A549 (cell line): Measurements from ENCODE around the gene FLYWCH1. TPM values are rescaled to one million over a fixed set of nuclear protein-coding genes. Genes with fewer than 3 reads are reported as not detected.

Experiments
- ATAC-seq, 2 experiments: fragments of 200-7000 bp in 1 of 2; fragments of >200 bp in 1 of 2; cut with Nextera tagmentation in 1 of 2; cut with Tn5 transposase in 1 of 2; 3 replicates each; pipeline versions ENCODE4 v1.8.0 to v1.9.1; 2018 to 2020; ENCODE audit warnings: mild to moderate bottlenecking in 1 of 2, moderate library complexity in 1 of 2
- CTCF ChIA-PET: fragments of 300-600 bp; sonication (Branson Sonifier 250); formaldehyde crosslinking; extraction: SDS; loops from one replicate; lab custom pipeline; 2021; ENCODE audit warnings: antibody characterized with exemption, inconsistent platforms; lab: Yijun Ruan, JAX
- POLR2A ChIA-PET: fragments of 350-600 bp; formaldehyde crosslinking; extraction: SDS; loops from one replicate; lab custom pipeline; 2021; ENCODE audit warnings: antibody characterized with exemption, inconsistent platforms; lab: Yijun Ruan, JAX
- DNase-seq, 2 experiments: peaks; one replicate each; pipeline versions ENCODE4 v3.0.0 to v3.0.0-alpha.2; 2011 to 2016; ENCODE audit warnings: low read depth in 1 of 2, low spot score in 1 of 2
- FAIRE-seq: peaks from 2 replicates; lab custom pipeline; 2011; peaks lifted over from hg19 to GRCh38; lab: Jason Lieb, UNC
- H3K27ac ChIP-seq, 2 experiments: fragments of >200 bp; sonication (Bioruptor Twin); formaldehyde crosslinking; 3 replicates each; pipeline ENCODE4 v1.5.1; 2016 to 2017
- H3K4me1 ChIP-seq: fragments of >200 bp; sonication (Bioruptor Twin); formaldehyde crosslinking; 3 replicates; pipeline ENCODE4 v1.6.1; 2016
- H3K4me2 ChIP-seq: fragments of >200 bp; sonication (Bioruptor Twin); formaldehyde crosslinking; 3 replicates; pipeline ENCODE4 v1.6.1; 2016
- H3K4me3 ChIP-seq: fragments of >200 bp; sonication (Bioruptor Twin); formaldehyde crosslinking; 3 replicates; pipeline ENCODE4 v1.5.1; 2016
- H3K9me3 ChIP-seq: fragments of >200 bp; sonication (Bioruptor Twin); formaldehyde crosslinking; 3 replicates; pipeline ENCODE4 v1.6.1; 2016
- BHLHE40 ChIP-seq: IDR thresholded peaks from 2 replicates; pipeline ENCODE4 v1.6.1; 2012; ENCODE audit warnings: low read depth, low read length, inconsistent platforms
- CBX8 ChIP-seq: fragments of 200-600 bp; sonication (generic); IDR thresholded peaks from 2 replicates; pipeline ENCODE4 v1.6.1; 2016
- CHD2 ChIP-seq: fragments of 150-350 bp; IDR thresholded peaks from 2 replicates; pipeline ENCODE4 v1.6.1; 2014; ENCODE audit warnings: low read length; ENCODE audit not compliant: partially characterized antibody
- E2F6 ChIP-seq: IDR thresholded peaks from 2 replicates; pipeline ENCODE4 v1.6.1; 2012; ENCODE audit warnings: low read depth, borderline replicate concordance
- EHF ChIP-seq: fragments of 250-450 bp; sonication (Bioruptor Pico); IDR thresholded peaks from 2 replicates; pipeline ENCODE4 v1.5.0; 2020; ENCODE audit warnings: mild to moderate bottlenecking
- EP300 ChIP-seq, 2 experiments: fragments of >200 bp; sonication (Bioruptor Twin); formaldehyde crosslinking; IDR thresholded peaks; 2 replicates in 1 of 2; 3 replicates in 1 of 2; pipeline ENCODE4 v1.6.1; 2016 to 2017
- FOSB ChIP-seq: fragments of 250-450 bp; sonication (Bioruptor Pico); IDR thresholded peaks from 2 replicates; pipeline ENCODE4 v1.5.0; 2020; ENCODE audit warnings: mild to moderate bottlenecking, moderate library complexity
- FOSL2 ChIP-seq, 2 experiments: fragments of 450-650 bp in 1 of 2; fragments of >200 bp in 1 of 2; sonication (Bioruptor Twin) in 1 of 2; formaldehyde crosslinking; IDR thresholded peaks; 2 replicates each; pipeline versions ENCODE4 v1.5.0 to v1.6.1; 2016 to 2020; ENCODE audit warnings: mild to moderate bottlenecking in 1 of 2, moderate library complexity in 1 of 2
- FOXS1 ChIP-seq: fragments of 250-450 bp; sonication (Bioruptor Pico); IDR thresholded peaks from 2 replicates; pipeline ENCODE4 v1.5.0; 2020; ENCODE audit warnings: mild to moderate bottlenecking, moderate library complexity
- HES2 ChIP-seq: fragments of >200 bp; sonication (Bioruptor Twin); formaldehyde crosslinking; IDR thresholded peaks from 2 replicates; pipeline ENCODE4 v1.6.1; 2016
- HEYL ChIP-seq: fragments of 250-450 bp; sonication (Bioruptor Pico); IDR thresholded peaks from 2 replicates; pipeline ENCODE4 v1.8.0; 2021; ENCODE audit warnings: mild to moderate bottlenecking, moderate library complexity
- HMGXB4 ChIP-seq: fragments of 250-450 bp; sonication (Bioruptor Pico); IDR thresholded peaks from 2 replicates; pipeline ENCODE4 v1.5.0; 2021; ENCODE audit warnings: mild to moderate bottlenecking, moderate library complexity, borderline replicate concordance
- HOXB13 ChIP-seq: fragments of 250-450 bp; sonication (Bioruptor Pico); IDR thresholded peaks from 2 replicates; pipeline ENCODE4 v1.5.0; 2020; ENCODE audit warnings: low read depth, mild to moderate bottlenecking, moderate library complexity
- HOXB5 ChIP-seq: fragments of 250-450 bp; sonication (Bioruptor Pico); IDR thresholded peaks from 2 replicates; pipeline ENCODE4 v1.5.0; 2020; ENCODE audit warnings: mild to moderate bottlenecking, moderate library complexity
- JUN ChIP-seq, 2 experiments: fragments of >200 bp; sonication (Bioruptor Twin); formaldehyde crosslinking; IDR thresholded peaks; 2 replicates in 1 of 2; 3 replicates in 1 of 2; pipeline ENCODE4 v1.6.1; 2016 to 2017
- JUNB ChIP-seq: fragments of >200 bp; sonication (Bioruptor Twin); formaldehyde crosslinking; IDR thresholded peaks from 2 replicates; pipeline ENCODE4 v1.6.1; 2016
- KDM5A ChIP-seq: fragments of 200-600 bp; sonication (generic); IDR thresholded peaks from 2 replicates; pipeline ENCODE4 v1.6.1; 2016; ENCODE audit warnings: antibody characterized with exemption, mild to moderate bottlenecking
- MAFK ChIP-seq: fragments of 450-650 bp; IDR thresholded peaks from 2 replicates; pipeline ENCODE4 v1.6.1; 2014; ENCODE audit not compliant: partially characterized antibody
- NFE2L2 ChIP-seq: fragments of 150-350 bp; conservative IDR thresholded peaks from 2 replicates; pipeline ENCODE4 v1.6.1; 2014; ENCODE audit warnings: low read length
- NR3C1 ChIP-seq: fragments of >200 bp; sonication (Bioruptor Twin); formaldehyde crosslinking; IDR thresholded peaks from 3 replicates; pipeline ENCODE4 v1.6.1; 2017
- PBX3 ChIP-seq: IDR thresholded peaks from 2 replicates; pipeline ENCODE4 v1.6.1; 2012
- POLR2A ChIP-seq: IDR thresholded peaks from 2 replicates; pipeline ENCODE4 v1.6.1; 2012; ENCODE audit warnings: mild to moderate bottlenecking, low read length
- RAD21 ChIP-seq, 2 experiments: fragments of >200 bp in 1 of 2; sonication (Bioruptor Twin) in 1 of 2; formaldehyde crosslinking in 1 of 2; IDR thresholded peaks in 1 of 2; conservative IDR thresholded peaks in 1 of 2; 2 replicates in 1 of 2; 3 replicates in 1 of 2; pipeline ENCODE4 v1.6.1; 2012 to 2018; ENCODE audit warnings: inconsistent platforms in 1 of 2
- RCOR1 ChIP-seq: fragments of 150-350 bp; IDR thresholded peaks from 2 replicates; pipeline ENCODE4 v1.6.1; 2014; ENCODE audit warnings: antibody characterized with exemption, low read length, low read depth
- RFX5 ChIP-seq: fragments of 450-650 bp; IDR thresholded peaks from 2 replicates; pipeline ENCODE4 v1.7.1; 2014; ENCODE audit warnings: antibody characterized with exemption, mild to moderate bottlenecking, moderate library complexity
- RNF2 ChIP-seq: fragments of 200-600 bp; sonication (generic); IDR thresholded peaks from 2 replicates; pipeline ENCODE4 v1.6.1; 2016; ENCODE audit warnings: low read depth, mild to moderate bottlenecking, antibody characterized with exemption, moderate library complexity, borderline replicate concordance
- TP53 ChIP-seq: fragments of 250-450 bp; sonication (Bioruptor Pico); IDR thresholded peaks from 2 replicates; pipeline ENCODE4 v1.5.0; 2021; ENCODE audit warnings: mild to moderate bottlenecking, moderate library complexity
- ZNF302 ChIP-seq: fragments of 250-450 bp; sonication (Bioruptor Pico); IDR thresholded peaks from 2 replicates; pipeline ENCODE4 v1.9.0; 2021; ENCODE audit warnings: inconsistent platforms, mild to moderate bottlenecking, moderate library complexity
- ZSCAN20 ChIP-seq: fragments of 250-450 bp; sonication (Bioruptor Pico); IDR thresholded peaks from 2 replicates; pipeline ENCODE4 v1.8.0; 2022; ENCODE audit warnings: mild to moderate bottlenecking, moderate library complexity
- WGBS: methylation state at CpG from one replicate; pipeline ENCODE4 v1.1.6; 2017; ENCODE audit errors: missing lambda C conversion rate; 5-methylcytosine and 5-hydroxymethylcytosine counted together
- polyA plus RNA-seq, 4 experiments: library from polyadenylated mRNA; depleted of rRNA in 3 of 4; stranded (reverse); fragments of >200 nt; fragmentation: RNase III in 1 of 4; extraction: RNeasy Plus Mini Kit Qiagen cat#74134 plus additional on column Dnase treatment in 1 of 4; gene quantifications; 2 replicates in 3 of 4; 3 replicates in 1 of 4; pipeline ENCODE4 v1.2.3, GENCODE V29; 2011 to 2017

The FLYWCH1 gene
- polyA plus RNA-seq, 2 of the 4 experiments (the other 2 are of a cell fraction): 9.3 to 22.5 TPM

GRCh38 chr16:2949705-2950352 is 38.1 kb downstream of the FLYWCH1 start:
- peak; percentile 9 to 22; a peak in 1 of 6 replicates for ATAC-seq

GRCh38 chr16:2950353-2950724 is 38.6 kb downstream of the FLYWCH1 start:
- DNase-seq (no peak), FAIRE-seq (no peak), ATAC-seq (0 out of 6 replicates have a peak, but pooled peaks of 1 of the 2 experiments have one; percentile 15)
- ChIA-PET CTCF (interaction anchor here (1.2 to 19.4 kb wide), 4 partner anchors 12 to 82 kb away, joined by 3 to 190 read pairs (median 60); partner anchors contain the start of gene KREMEN2), POLR2A (no interaction called here)
- 90% methylated on average over 11 of the region's 13 CpGs for WGBS
- no peak overlapping the region for H3K27ac ChIP-seq
- no peak overlapping the region for H3K4me3 ChIP-seq
- no peaks in the 10 kb centered on the region for H3K4me1 ChIP-seq
- TF ChIP-seq E2F6 (no peak), FOSL2 (IDR thresholded peaks at IDR 0.05) (no peak), FOSL2 (CRISPR knock-in tag; IDR thresholded peaks at IDR 0.05) (no peak), NR3C1 (no peak), HEYL (CRISPR knock-in tag) (no peak), HOXB5 (CRISPR knock-in tag) (no peak), RFX5 (no peak), NFE2L2 (no peak), BHLHE40 (no peak), KDM5A (no peak), EHF (CRISPR knock-in tag) (no peak), RNF2 (no peak), MAFK (no peak), ZNF302 (CRISPR knock-in tag) (no peak), RAD21 (conservative IDR thresholded peaks at IDR 0.05 in 1 of 2, IDR thresholded peaks at IDR 0.05 in 1 of 2) (no peak), FOSB (no peak), RCOR1 (no peak)
- H3K4me2 ChIP-seq: no peak overlapping the region
- H3K9me3 ChIP-seq: no peaks in the 10 kb centered on the region

More at GRCh38 chr16:2949705-2950352, 38.1 kb downstream of the FLYWCH1 start:
- 93% methylated on average over 14 of the region's 19 CpGs for WGBS
- Histone ChIP-seq H3K9me3 (no peaks in the 10 kb centered on the region), H3K4me2 (no peak overlapping the region), H3K4me3 (no peak overlapping the region), H3K27ac (no peak overlapping the region), H3K4me1 (no peaks in the 10 kb centered on the region)
- TF ChIP-seq TP53: no peak
- TF ChIP-seq PBX3: no peak
- no peak for TF ChIP-seq RFX5
- no peak for TF ChIP-seq HES2
- CTCF ChIA-PET: interaction anchor here (0.6 to 19.4 kb wide), 5 partner anchors 12 to 473 kb away, joined by 3 to 190 read pairs (median 23); partner anchors contain the start of gene KREMEN2
- POLR2A ChIA-PET: no interaction called here
- no peak for DNase-seq
- FAIRE-seq: no peak

GRCh38 chr16:2950773-2951172 is 39.0 kb downstream of the FLYWCH1 start:
- DNase-seq (no peak), FAIRE-seq (no peak), ATAC-seq (no peak)
- Histone ChIP-seq H3K4me1 (0 out of 3 replicates have a peak, but pooled peaks cover under 1% of the 10 kb centered on the region), H3K9me3 (no peaks in the 10 kb centered on the region), H3K27ac (no peak overlapping the region), H3K4me3 (no peak overlapping the region), H3K4me2 (no peak overlapping the region)
- WGBS: 89% methylated on average over 10 of the region's 16 CpGs
- POLR2A ChIA-PET: no interaction called here
- TF ChIP-seq HES2 (no peak), ZSCAN20 (no peak), MAFK (no peak), JUN (IDR thresholded peaks at IDR 0.05) (no peak), CBX8 (no peak), FOSL2 (IDR thresholded peaks at IDR 0.05) (no peak), FOSL2 (CRISPR knock-in tag; IDR thresholded peaks at IDR 0.05) (no peak), HOXB5 (CRISPR knock-in tag) (no peak), EP300 (IDR thresholded peaks at IDR 0.05) (no peak), FOXS1 (CRISPR knock-in tag) (no peak), RFX5 (no peak), POLR2A (no peak), JUNB (no peak), HOXB13 (CRISPR knock-in tag) (no peak), CHD2 (no peak), E2F6 (no peak), HMGXB4 (no peak), NFE2L2 (no peak)
- CTCF ChIA-PET: interaction anchor here (1.2 to 19.4 kb wide), 4 partner anchors 11 to 82 kb away, joined by 3 to 190 read pairs (median 60); partner anchors contain the start of gene KREMEN2
